NK-92 treated with Interleukin-12 subunit alpha and Interleukin-12 subunit beta, amount 100 ng/mL, for 24 hours (cell line): ENCODE measurements around the gene ITPR3.

Source experiments
- DNase-seq: peaks from one replicate; lab custom pipeline; 2025; lab: John Stamatoyannopoulos, UW

ITPR3 gene

DNA sequence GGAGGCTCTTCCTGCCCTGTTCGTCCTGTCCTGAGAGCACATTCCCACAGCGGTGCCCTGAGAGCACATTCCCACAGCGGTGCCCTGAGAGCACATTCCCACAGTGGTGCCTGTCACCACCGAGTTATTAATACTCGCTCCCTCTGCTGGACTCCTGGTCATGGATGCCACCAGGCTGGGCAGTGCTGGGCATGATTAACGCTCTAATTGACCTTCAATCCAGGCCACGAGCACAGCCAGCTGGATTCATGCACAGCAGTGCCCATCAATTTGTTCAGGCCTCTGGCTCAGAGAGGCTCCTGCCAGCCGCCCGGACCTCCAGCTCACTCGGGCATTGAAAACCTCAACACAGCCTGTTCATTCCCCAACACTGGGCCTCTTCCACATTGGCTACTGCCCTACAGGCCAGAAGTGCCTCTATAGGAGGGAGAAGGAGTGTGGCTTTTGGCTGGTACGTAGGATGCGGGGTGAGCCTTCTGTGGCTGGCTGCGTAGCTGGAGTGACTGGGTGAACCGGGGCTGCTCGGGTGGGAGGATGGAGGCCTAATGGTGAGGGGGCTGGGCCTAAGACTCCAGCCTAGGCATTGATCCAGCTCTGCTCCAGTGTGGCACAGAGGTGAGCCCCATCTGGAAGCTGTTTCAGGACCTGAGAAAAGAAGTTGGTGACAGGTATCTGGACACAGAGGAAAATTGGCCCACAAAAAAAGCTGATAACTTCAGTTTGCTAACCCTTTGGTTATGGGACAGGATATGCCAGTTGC is 116.3 kb downstream of the ITPR3 start:
- DNase-seq, result no peak

DNA sequence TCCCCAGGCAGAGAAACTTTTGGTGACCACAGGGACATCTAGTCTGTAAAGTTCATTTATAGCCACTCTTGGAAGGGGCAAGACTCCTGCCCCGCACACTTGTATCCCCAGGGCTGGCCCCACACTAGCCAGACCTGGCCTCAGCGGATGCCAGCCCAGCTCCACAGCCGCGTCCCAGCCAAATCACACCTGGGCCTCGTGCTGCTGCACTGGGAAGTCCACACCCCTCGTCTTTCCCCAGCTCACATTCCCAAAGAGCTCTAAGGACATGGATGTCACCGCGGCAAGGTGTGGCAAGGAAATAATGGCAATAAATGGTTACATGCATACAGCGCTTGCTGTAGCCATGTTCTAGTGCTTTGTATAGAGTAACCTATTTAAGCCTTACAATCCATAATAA is 117.0 kb downstream of the ITPR3 start:
- no peak for DNase-seq

- DNase-seq, result no peak
Observed at GRCh38 chr6:33738879-33739278, 117.8 kb downstream of the ITPR3 start.

DNA sequence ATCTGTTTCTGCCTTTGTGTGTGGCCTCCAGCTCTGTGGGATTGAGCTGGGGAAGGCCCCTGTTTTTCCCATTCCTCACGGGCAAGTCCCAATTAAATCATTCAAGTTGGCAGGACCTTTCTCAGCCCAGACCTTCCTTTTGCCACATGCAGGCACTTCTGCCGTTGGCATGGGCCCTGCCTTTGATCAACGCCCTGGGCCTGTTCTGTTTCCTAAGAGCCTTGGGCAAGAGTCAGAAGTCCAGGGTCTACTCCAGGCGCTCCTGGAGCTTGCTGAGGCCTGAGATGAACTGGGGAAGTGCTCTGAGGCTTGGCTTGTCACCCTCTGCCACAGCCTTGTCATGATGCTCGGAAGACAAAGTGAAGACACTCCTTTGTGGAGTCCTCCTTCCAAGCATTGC is 118.4 kb downstream of the ITPR3 start:
- no peak for DNase-seq

GRCh38 chr6:33740204-33740608 is 119.1 kb downstream of the ITPR3 start:
- DNase-seq, result no peak

- DNase-seq, result no peak
Observed at GRCh38 chr6:33740794-33741193, 119.7 kb downstream of the ITPR3 start.

DNA sequence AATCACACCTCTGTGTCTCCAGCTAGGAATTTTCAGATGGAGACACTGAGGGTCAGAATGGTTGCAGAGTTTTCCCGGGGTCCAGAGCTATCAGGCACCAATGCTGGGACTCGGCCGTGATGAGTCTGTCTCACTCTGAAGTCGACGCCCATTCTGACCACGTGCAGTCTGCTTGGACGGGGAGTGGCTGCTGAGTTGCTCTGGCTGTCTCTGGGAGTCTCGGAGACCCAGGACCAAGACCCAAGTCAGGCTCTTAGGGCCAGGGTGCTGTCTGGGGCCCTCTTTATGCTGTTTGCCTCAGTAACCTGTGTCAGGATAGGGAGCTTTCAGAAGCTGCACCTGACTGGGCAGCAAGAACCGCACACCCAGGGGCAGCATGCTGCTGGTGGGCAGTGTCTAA is 121.0 kb downstream of the ITPR3 start:
- no peak for DNase-seq

DNA sequence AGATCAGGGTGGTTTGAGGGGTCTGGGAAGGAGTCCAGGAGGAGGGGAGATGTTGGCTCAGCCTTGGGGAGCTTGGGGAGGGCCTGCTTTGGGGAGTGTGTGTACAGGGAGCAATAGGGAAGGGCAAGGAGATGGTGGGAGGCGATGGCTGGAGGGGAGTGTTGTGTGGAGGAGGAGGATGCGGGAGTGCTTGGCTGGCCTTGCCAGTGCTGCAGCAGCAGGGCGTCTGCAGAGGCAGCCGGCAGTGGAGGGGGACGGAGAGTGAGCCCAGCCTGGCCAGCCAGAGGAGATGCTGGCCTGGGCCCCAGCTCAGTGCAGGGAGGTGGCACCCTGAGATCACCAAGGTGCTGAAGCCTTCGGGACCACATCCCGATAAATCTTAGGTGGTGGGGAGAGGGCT is 121.7 kb downstream of the ITPR3 start:
- no peak for DNase-seq

DNA sequence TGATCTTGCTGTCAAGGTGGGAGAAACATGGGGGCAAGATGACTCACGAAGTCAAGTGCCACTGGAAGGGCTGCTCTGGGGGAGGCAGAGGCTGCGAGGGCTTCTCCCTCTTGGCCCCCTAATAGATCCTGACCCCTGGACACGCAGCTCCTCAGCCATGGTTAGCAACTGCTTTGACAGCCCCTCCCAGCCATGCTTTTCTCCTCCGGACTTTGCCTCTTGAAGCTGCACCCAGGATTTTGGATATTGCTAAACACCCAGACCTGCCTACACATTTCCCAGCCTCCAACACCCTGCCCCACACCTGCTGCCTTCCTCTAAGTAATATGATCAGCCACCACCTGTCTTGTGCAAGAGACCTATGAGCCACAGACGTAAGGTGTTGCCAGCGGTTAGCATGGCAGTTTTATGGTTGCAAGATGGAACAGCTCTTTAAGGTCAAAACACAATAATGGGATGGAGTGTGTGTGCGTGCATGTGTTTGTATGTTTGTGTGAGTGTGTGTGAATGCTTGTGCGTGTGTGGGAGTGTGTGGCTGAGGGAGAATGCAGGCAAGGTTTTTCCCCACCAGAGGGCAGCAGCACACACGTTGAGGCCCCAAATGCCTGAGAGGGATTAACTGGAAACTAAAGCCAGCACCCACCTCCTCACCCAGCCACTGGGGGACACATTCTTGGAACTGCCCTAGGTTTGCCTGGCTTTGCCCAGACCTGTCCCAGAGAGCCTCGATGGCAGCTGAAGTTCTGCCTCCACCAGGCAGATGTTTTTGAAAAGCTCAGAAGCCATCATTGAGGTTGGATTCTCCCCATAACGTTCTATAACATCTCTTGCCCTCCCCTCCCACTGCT is 123.1 kb downstream of the ITPR3 start:
- peak; percentile 82 for DNase-seq

GRCh38 chr6:33744895-33745546 is 123.9 kb downstream of the ITPR3 start:
- DNase-seq, result no peak

GRCh38 chr6:33745548-33745947 is 124.4 kb downstream of the ITPR3 start:
- no peak for DNase-seq
